ENCODE results near the gene CTNNAL1.
A peak's percentile ranks its signal among the peaks of the same experiment; 100 is the strongest.

The CTNNAL1 gene

GRCh38 chr9:109027176-109027575 is 13.9 kb upstream of the CTNNAL1 start:
- no peak for DNase-seq (ENCODE audit: low read depth in 2 of 2)

DNA sequence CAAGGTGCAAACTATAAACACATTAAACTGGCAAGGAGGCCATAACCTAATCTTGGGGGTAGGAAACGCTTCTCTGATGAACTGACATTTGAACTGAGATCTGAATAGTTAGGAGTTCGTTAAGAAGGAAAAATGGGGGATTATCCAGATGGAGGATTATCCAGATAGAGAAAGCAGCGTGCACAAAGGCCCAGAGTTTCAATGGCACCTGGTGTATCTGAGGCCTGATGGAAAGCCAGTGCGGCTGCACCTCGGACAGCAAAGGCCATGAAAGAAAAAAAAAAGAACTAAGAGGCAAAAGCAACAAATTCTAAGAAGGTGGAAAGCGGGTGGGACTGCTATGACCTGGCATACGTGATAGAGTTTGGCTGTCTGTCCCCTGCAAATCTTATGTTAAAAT is 13.0 kb upstream of the CTNNAL1 start:
- DNase-seq (ENCODE audit: low read depth in 2 of 2), result no peak

DNA sequence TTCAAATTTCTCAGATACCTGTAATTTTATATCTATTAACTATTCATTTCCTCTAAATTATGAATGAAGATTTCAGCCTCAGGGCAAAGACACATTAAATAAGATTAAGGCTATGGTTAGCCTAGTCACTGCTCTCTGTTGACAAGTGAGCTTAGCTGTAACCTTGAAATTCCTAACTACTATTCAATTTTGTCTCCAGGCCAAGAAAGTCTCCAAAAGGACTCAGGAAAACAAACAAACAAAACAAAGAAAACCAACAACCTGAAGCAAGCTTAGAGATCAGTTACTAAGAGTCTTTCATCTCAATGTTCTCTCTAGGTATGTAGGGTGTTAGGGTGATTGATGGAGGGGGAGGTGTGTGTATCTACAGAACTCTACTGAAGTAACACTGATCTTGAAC is 9.6 kb upstream of the CTNNAL1 start:
- no peak for DNase-seq (ENCODE audit: low read depth in 2 of 2)

GRCh38 chr9:109020581-109021511 is 7.5 kb upstream of the CTNNAL1 start:
- DNase-seq (ENCODE audit: low read depth in 2 of 2), result no peak

- no peak for DNase-seq (ENCODE audit: low read depth in 2 of 2)
Observed at GRCh38 chr9:109020113-109020512, 6.8 kb upstream of the CTNNAL1 start.

DNA sequence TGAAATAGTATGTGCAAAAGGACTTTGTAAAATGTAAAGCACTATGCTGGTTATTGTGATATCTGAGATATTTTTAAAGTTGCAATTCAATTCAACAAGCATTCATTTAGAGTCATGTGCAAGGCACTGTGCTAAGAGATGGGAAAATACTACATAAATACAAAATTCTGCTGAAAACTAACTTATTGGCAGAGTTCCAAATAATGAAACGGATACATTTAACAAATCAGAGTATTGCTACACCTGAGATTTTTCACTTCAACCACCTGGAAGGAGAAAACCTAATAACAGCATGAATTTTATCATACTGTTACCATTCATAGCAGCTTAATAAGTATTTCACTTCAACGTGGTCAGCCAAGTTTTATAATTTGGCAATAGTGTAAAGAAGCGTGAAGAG is 6.1 kb upstream of the CTNNAL1 start:
- DNase-seq (ENCODE audit: low read depth in 2 of 2), result no peak

DNA sequence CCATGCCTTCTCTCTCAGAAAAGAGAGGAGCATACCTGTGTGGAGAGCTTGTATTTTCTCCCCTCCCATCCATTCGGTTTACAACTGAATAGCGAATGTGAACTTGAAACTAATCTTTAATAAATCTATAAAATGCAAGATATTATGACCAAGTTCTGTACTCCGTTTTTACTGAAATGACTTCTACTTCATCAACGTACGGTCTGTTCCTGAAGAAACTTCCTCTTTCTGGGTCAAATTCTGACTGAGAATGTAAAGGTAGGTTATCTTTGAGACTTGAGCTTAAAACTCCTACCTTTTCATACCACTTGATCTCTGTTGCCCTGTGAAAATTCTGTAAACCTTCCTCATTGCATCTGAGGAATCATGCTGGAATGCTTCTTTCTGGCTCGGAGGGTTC is 4.2 kb upstream of the CTNNAL1 start:
- DNase-seq (ENCODE audit: low read depth in 2 of 2), result no peak

- no peak for DNase-seq (ENCODE audit: low read depth in 2 of 2)
Observed at GRCh38 chr9:109017061-109017460, 3.8 kb upstream of the CTNNAL1 start.

DNA sequence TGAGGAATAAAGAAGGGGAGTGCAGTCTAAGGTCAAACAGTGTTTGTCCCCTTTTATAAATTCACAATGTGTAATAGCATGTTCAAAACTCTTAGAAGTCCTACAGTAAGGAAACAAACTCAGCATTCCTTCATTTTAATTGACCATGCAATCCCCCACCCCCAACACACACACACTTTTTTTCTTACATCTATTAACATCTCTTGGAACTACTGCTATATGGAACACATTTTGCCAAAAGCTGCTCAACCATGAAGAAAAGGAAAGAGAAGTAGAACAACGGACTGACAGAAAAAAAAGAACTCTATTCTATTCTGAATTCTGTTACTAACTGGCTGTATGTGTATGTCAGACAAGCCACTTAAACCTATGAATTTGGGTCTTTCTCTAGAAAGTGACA is 2.8 kb upstream of the CTNNAL1 start:
- no peak for DNase-seq (ENCODE audit: low read depth in 2 of 2)

- DNase-seq (ENCODE audit: low read depth in 2 of 2), result no peak
Observed at GRCh38 chr9:109014608-109015280, 1.4 kb upstream of the CTNNAL1 start.

- no peak for DNase-seq (ENCODE audit: low read depth in 2 of 2)
Observed at GRCh38 chr9:109013679-109014607, 644 bp upstream of the CTNNAL1 start.

DNA sequence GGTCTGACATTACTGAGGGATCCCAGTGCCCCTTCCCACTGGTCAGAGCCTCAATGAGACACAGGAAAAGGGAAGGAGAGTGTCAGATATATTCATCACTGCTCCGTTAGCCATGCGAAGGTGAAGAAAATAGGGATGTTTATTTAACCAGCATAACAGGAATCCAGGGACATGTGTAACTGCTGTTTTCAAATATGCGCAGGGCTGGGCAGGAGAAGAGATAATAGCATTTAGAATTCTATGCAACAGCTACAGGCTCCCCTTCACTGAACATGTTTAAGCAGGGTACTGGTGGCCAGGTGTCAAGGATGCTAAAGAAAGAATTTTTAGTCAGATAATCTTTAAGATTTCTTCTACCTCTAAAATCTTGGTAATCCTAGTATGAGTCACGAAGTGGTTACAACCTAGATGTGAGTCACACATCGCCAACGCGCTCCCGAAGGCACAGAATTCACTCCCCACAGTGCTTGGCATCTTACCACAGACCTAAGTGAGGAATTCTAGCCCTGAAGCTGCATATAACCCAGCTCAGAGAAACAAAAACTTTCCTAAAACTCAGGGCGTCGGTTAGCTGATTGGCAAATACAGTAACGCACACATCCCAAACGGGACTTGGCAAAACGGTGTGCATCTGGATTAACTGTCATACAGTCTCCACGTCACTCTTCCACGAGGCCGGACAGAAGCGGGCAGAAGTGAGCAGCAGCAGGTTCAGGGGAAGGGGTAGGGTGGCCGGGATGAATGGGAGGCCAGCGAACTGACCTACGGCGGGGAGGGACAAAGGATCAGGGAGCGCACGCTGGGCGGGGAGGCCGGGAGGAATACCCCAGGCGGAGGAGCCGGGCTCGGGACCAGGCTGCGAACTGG is 1.1 kb downstream of the CTNNAL1 start:
- peak; percentile 21 to 33 for DNase-seq (ENCODE audit: low read depth in 2 of 2)

- no peak for DNase-seq (ENCODE audit: low read depth in 2 of 2)
Observed at GRCh38 chr9:109011231-109011671, 2.0 kb downstream of the CTNNAL1 start.

GRCh38 chr9:109010746-109011145 is 2.6 kb downstream of the CTNNAL1 start:
- peak in 1 of 2 donors; percentile 64 for DNase-seq (ENCODE audit: low read depth in 2 of 2)

DNA sequence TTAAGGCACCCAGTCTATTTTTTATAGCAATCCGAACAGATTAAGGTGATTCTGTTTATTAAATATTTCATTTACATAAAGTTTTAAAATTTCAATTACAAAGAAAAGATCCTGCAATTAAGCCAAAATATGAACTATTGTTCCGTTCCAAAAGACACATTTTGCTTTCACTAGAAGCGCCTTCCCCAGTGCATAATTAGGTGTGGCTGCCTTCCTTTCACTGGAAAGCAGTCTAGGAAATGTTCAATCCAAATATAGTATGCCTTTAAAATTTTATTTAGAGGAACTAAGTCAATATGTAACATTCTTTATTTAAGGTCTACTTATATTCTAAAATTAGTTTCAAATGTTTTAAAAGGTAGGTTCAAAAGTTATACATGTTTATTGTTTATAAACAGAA is 7.6 kb downstream of the CTNNAL1 start:
- no peak for DNase-seq (ENCODE audit: low read depth in 2 of 2)

DNA sequence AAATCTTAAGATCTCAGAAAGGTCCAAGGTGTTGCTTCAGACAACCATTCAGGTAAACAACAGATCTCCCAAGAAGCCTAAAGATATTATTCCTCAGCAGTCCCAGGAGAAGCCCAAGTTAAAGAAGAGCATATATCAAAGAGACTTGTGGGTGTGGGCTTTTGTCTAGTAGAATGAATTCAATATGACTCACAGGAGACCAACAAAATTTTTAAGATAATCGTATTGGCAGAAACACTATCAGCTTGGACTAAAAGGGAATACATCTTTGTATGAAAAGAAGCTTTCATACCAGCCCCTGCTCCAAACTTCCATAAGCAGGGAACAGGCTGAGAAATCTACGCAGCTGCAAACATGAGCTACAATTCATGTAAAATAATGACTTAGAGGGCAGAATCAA is 10.2 kb downstream of the CTNNAL1 start:
- no peak for DNase-seq (ENCODE audit: low read depth in 2 of 2)

- no peak for DNase-seq (ENCODE audit: low read depth in 2 of 2)
Observed at GRCh38 chr9:109002141-109002540, 11.2 kb downstream of the CTNNAL1 start.

DNA sequence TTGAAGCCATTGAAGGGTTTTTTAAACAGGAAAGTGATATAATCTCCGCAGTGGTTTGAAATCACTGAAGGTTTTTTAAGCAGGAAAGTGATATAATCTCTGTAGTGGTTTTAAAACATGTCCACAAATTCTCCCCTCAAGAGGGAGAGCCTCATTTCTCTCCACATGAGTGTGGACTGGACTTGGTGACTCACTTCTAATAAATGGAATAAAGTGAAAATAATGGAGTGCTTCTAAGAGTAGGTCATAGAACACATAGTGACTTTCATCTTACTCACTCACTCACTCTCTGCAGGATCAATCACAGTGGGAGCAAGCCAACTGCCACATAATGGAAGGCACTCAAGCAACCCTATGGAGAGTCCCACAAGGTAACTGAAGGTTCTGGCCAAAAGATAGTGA is 12.0 kb downstream of the CTNNAL1 start:
- no peak for DNase-seq (ENCODE audit: low read depth in 2 of 2)

DNA sequence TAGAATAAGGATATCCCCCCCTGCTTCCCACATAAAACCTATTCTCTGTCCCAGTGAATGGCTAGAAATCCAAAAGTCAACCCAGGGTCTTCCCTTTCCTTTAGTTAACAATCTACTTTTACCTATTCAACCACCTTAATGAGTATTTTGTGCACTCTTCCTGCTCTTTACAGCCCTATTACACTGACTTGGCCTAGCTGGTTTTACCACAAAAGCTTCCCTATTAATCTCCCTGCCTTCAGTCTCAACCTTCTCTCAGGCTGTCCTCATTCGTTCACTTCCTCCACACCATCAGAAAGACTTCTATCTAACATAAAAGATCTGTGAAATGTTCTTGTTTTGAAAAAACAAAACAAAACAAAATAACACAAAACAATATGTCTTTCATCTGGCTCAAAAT is 16.2 kb downstream of the CTNNAL1 start:
- DNase-seq (ENCODE audit: low read depth in 2 of 2), result no peak

- no peak for DNase-seq (ENCODE audit: low read depth in 2 of 2)
Observed at GRCh38 chr9:108996643-108997042, 16.7 kb downstream of the CTNNAL1 start.

DNA sequence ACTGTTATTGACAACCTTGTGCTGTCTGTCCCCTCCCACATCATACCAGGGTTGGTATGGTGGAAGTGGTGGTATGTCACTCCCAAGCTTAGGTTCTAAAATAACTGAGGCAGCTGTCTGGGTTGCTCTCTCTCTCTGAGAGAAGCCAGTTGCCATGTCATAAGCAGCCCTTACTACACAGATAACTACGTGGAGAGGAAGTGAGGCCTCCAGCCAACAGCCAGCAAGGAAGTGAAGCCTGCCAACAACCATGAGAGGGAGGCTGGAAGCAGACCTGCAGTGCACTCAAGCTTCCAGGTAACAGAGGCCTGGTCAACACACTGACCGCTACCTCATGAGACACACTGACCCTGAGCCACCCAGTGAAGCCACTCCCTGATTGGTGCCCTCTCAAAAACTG is 18.6 kb downstream of the CTNNAL1 start:
- no peak for DNase-seq (ENCODE audit: low read depth in 2 of 2)

Measured in stimulated activated CD8-positive, alpha-beta memory T cell treated with anti-CD3 and anti-CD28 coated beads, Interleukin-15, amount 100 ng/mL, for 4 hours (primary cell).